ENCODE data around the gene PRKCE. TPM values are rescaled to one million over a fixed set of nuclear protein-coding genes. Genes with fewer than 3 reads are reported as not detected.

Gene PRKCE
- total and polyA plus RNA-seq, 2 donors (not counting 3 experiments of a cell fraction or from before 2014, with no cell fraction given) = 27.9 to 33.9 TPM

GRCh38 chr2:46158661-46159060 is 507.2 kb downstream of the PRKCE start:
- CTCF ChIA-PET = interaction anchor here (1.2 to 2.1 kb wide), 2 partner anchors 96 to 136 kb away, joined by 6 to 9 read pairs; no protein-coding TSS in a partner anchor

More at GRCh38 chr2:46158661-46159060, 507.2 kb downstream of the PRKCE start:
- TF ChIP-seq EZH2 (IDR thresholded peaks at IDR 0.05; ENCODE audit: borderline replicate concordance, low read depth, low read length, severe bottlenecking) (no peak), POLR2AphosphoS5 (IDR thresholded peaks at IDR 0.05; ENCODE audit: insufficient read depth, low read depth, low read length) (no peak), MYC (IDR thresholded peaks at IDR 0.05; ENCODE audit: low read depth, low read length) (no peak), JUN (IDR thresholded peaks at IDR 0.05; ENCODE audit: borderline replicate concordance, insufficient read depth, insufficient read length, low read depth) (no peak), GATA2 (IDR thresholded peaks at IDR 0.05; ENCODE audit: insufficient read depth, insufficient read length, low read depth, low read length) (no peak), FOS (IDR thresholded peaks at IDR 0.05; ENCODE audit: borderline replicate concordance, insufficient read depth, low read length) (no peak), POLR2A (IDR thresholded peaks at IDR 0.05; ENCODE audit: low read depth, low read length) (no peak)
- TF ChIP-seq, protein P1, sequence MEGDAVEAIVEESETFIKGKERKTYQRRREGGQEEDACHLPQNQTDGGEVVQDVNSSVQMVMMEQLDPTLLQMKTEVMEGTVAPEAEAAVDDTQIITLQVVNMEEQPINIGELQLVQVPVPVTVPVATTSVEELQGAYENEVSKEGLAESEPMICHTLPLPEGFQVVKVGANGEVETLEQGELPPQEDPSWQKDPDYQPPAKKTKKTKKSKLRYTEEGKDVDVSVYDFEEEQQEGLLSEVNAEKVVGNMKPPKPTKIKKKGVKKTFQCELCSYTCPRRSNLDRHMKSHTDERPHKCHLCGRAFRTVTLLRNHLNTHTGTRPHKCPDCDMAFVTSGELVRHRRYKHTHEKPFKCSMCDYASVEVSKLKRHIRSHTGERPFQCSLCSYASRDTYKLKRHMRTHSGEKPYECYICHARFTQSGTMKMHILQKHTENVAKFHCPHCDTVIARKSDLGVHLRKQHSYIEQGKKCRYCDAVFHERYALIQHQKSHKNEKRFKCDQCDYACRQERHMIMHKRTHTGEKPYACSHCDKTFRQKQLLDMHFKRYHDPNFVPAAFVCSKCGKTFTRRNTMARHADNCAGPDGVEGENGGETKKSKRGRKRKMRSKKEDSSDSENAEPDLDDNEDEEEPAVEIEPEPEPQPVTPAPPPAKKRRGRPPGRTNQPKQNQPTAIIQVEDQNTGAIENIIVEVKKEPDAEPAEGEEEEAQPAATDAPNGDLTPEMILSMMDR (IDR thresholded peaks at IDR 0.05; ENCODE audit: extremely low read depth in 1 of 2, insufficient read depth in 1 of 2, low read depth in 1 of 2, low read length in 2 of 2) = no peak
- TF ChIP-seq, protein P2, sequence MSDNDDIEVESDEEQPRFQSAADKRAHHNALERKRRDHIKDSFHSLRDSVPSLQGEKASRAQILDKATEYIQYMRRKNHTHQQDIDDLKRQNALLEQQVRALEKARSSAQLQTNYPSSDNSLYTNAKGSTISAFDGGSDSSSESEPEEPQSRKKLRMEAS (IDR thresholded peaks at IDR 0.05; ENCODE audit: insufficient read depth, insufficient read length) = no peak
- Histone ChIP-seq H3K79me2 (ENCODE audit: control insufficient read depth, insufficient read depth, low read length) (no peaks in the 10 kb centered on the region), H3K36me3 (ENCODE audit: control insufficient read depth in 2 of 2, extremely low read depth in 1 of 2, insufficient read depth in 2 of 2, low read length in 2 of 2) (peaks cover 0 to 12% of the 10 kb centered on the region in 2 experiments), H3K27me3 (ENCODE audit: control insufficient read depth in 2 of 2, insufficient read depth in 2 of 2, low read length in 2 of 2) (no peaks in the 10 kb centered on the region), H3K9ac (replicated peaks; ENCODE audit: extremely low read depth, insufficient read depth, low read length) (no peak overlapping the region), H4K20me1 (replicated peaks; ENCODE audit: control insufficient read depth, extremely low read depth, insufficient read depth, low read length) (no peaks in the 10 kb centered on the region), H3K9me1 (replicated peaks; ENCODE audit: control insufficient read depth, extremely low read depth, insufficient read depth, low read length) (no peaks in the 10 kb centered on the region), H3K9me3 (replicated peaks; ENCODE audit: control insufficient read depth, insufficient read depth, low read length) (no peaks in the 10 kb centered on the region), H3K4me1 (ENCODE audit: control insufficient read depth, extremely low read depth, insufficient read depth, low read length) (no peaks in the 10 kb centered on the region), H3K27ac (ENCODE audit: insufficient read depth, low read depth, low read length) (no peak overlapping the region), H3K4me2 (ENCODE audit: insufficient read depth, low read length) (no peak overlapping the region), H2AFZ (ENCODE audit: low read depth, low read length) (no peak overlapping the region), H3K4me3 (replicated peaks in 1 of 3; ENCODE audit: insufficient read depth in 1 of 3, low read depth in 1 of 3, low read length in 3 of 3) (no peak overlapping the region)
- no TSS peak for BruUV-seq (replicated peaks)
- FAIRE-seq = no peak
- POLR2A ChIA-PET = no interaction called here
- intact Hi-C loops (cut with micrococcal nuclease) = no loop called here
- no peak for DNase-seq (ENCODE audit: low read depth, low spot score)
- dilution Hi-C loops (cut with MboI; ENCODE audit: extremely low pct_ligation_motif_present, low sequenced_read_pairs) = no loop called here
